ENCODE data around the gene POLD2.
"Not testable (repeated sequence)": the region's sequence is repeated elsewhere in the genome, so short reads cannot be mapped to it uniquely, and the experiment has no call there.

Gene POLD2

GRCh38 chr7:44123190-44124003, at the start of gene POLD2:
Gene POLD2 (minus strand): TSS chr7:44123548. CDS start chr7:44122053, 1,495 bp downstream.
- peak; percentile 96 to 97 for DNase-seq

- no peak for DNase-seq
Observed at GRCh38 chr7:44172803-44173424, 49.6 kb upstream of the POLD2 start.

- DNase-seq: no peak
Observed at GRCh38 chr7:44172352-44172751, 49.0 kb upstream of the POLD2 start.

GRCh38 chr7:44171901-44172300, 48.6 kb upstream of the POLD2 start:
- DNase-seq: not testable (repeated sequence)

GRCh38 chr7:44167920-44168319, 44.6 kb upstream of the POLD2 start:
- DNase-seq: no peak

GRCh38 chr7:44163591-44163990, 40.2 kb upstream of the POLD2 start:
- no peak for DNase-seq

GRCh38 chr7:44162785-44163395, 39.5 kb upstream of the POLD2 start:
- DNase-seq: no peak

- DNase-seq: no peak
Observed at GRCh38 chr7:44162179-44162578, 38.8 kb upstream of the POLD2 start.

GRCh38 chr7:44161371-44161770, 38.0 kb upstream of the POLD2 start:
- no peak for DNase-seq

GRCh38 chr7:44159824-44160630, 36.7 kb upstream of the POLD2 start:
- no peak for DNase-seq

- no peak for DNase-seq
Observed at GRCh38 chr7:44158873-44159631, 35.7 kb upstream of the POLD2 start.

GRCh38 chr7:44158096-44158872, 34.9 kb upstream of the POLD2 start:
- no peak for DNase-seq

GRCh38 chr7:44157116-44158080, 34.0 kb upstream of the POLD2 start:
- no peak for DNase-seq

- no peak for DNase-seq
Observed at GRCh38 chr7:44156453-44157010, 33.2 kb upstream of the POLD2 start.

GRCh38 chr7:44155191-44156185, 32.1 kb upstream of the POLD2 start:
- no peak for DNase-seq

- no peak for DNase-seq
Observed at GRCh38 chr7:44154703-44155102, 31.4 kb upstream of the POLD2 start.

- DNase-seq: no peak
Observed at GRCh38 chr7:44153948-44154335, 30.6 kb upstream of the POLD2 start.
